H1 (cell line): ENCODE data around the gene MYO5B. TPM values are rescaled to one million over a fixed set of nuclear protein-coding genes. Genes with fewer than 3 reads are reported as not detected.

Source experiments
- ASH2L ChIP-seq: fragments of 200-600, 300-600 bp; sonication (generic); IDR thresholded peaks from one replicate; pipeline ENCODE4 v1.7.1; 2017; ENCODE audit warnings: low read length
- HDAC6 ChIP-seq: IDR thresholded peaks from one replicate; pipeline ENCODE4 v1.7.1; 2012; ENCODE audit warnings: low read depth, mild to moderate bottlenecking, inconsistent platforms, low read length, moderate library complexity
- KDM1A ChIP-seq: fragments of 200-600, 300-600 bp; sonication (generic); IDR thresholded peaks from 2 replicates; pipeline ENCODE4 v1.7.1; 2016; ENCODE audit warnings: mild to moderate bottlenecking, low read length, borderline replicate concordance
- MAFK ChIP-seq: IDR thresholded peaks from 2 replicates; pipeline ENCODE4 v1.6.1; 2012; ENCODE audit warnings: low read depth, mild to moderate bottlenecking, improper control_type of control experiment, low read length
- SIN3A ChIP-seq, 2 experiments: IDR thresholded peaks in 1 of 2; conservative IDR thresholded peaks in 1 of 2; 2 replicates each; pipeline ENCODE4 v1.6.1; 2011 to 2012; ENCODE audit warnings: low read length in 2 of 2, improper control_type of control experiment in 1 of 2, low read depth in 1 of 2, mild to moderate bottlenecking in 1 of 2
- polyA plus RNA-seq, 7 experiments: library from polyadenylated mRNA; depleted of rRNA in 3 of 7; stranded (reverse) in 5 of 7; unstranded in 2 of 7; fragments of >200 nt in 5 of 7; fragments of 200-250 nt in 2 of 7; gene quantifications; 1 replicate in 5 of 7; 2 replicates in 1 of 7; 4 replicates in 1 of 7; pipeline versions ENCODE4 v1.2.1 to v1.2.3, GENCODE V29; 2011 to 2013; ENCODE audit warnings: missing spikeins in 2 of 7, mixed read lengths in 2 of 7
- total RNA-seq: library from RNA; stranded (reverse); fragmentation: NEBNext Ultra II Directional; extraction: Animal tissue kit (Norgen Biotek cat#: 25700); gene quantifications from 2 replicates; pipeline ENCODE4 v1.2.1, GENCODE V29; 2021
- TF ChIP-seq, protein P1 (sequence below): fragments of 300-600 bp; sonication (generic); IDR thresholded peaks from 2 replicates; pipeline ENCODE4 v1.7.1; 2012; ENCODE audit warnings: low read length, moderate library complexity, mild to moderate bottlenecking, inconsistent platforms; ENCODE audit not compliant: insufficient replicate concordance
- TF ChIP-seq, protein P2 (sequence below): IDR thresholded peaks from 2 replicates; pipeline ENCODE4 v1.6.1; 2011; ENCODE audit warnings: low read depth, mild to moderate bottlenecking, low read length; ENCODE audit not compliant: insufficient read depth
- TF ChIP-seq, protein P3 (sequence below): IDR thresholded peaks from 2 replicates; pipeline ENCODE4 v1.6.1; 2011; ENCODE audit warnings: low read length, improper control_type of control experiment
- TF ChIP-seq, protein P4 (sequence below): IDR thresholded peaks from 2 replicates; pipeline ENCODE4 v1.6.1; 2012; ENCODE audit warnings: inconsistent platforms

The MYO5B gene
- total and polyA plus RNA-seq, 2 of the 8 experiments (the other 6 are each of a cell fraction or from before 2014, with no cell fraction given): 6.4 to 7.7 TPM

- TF ChIP-seq, protein P1, sequence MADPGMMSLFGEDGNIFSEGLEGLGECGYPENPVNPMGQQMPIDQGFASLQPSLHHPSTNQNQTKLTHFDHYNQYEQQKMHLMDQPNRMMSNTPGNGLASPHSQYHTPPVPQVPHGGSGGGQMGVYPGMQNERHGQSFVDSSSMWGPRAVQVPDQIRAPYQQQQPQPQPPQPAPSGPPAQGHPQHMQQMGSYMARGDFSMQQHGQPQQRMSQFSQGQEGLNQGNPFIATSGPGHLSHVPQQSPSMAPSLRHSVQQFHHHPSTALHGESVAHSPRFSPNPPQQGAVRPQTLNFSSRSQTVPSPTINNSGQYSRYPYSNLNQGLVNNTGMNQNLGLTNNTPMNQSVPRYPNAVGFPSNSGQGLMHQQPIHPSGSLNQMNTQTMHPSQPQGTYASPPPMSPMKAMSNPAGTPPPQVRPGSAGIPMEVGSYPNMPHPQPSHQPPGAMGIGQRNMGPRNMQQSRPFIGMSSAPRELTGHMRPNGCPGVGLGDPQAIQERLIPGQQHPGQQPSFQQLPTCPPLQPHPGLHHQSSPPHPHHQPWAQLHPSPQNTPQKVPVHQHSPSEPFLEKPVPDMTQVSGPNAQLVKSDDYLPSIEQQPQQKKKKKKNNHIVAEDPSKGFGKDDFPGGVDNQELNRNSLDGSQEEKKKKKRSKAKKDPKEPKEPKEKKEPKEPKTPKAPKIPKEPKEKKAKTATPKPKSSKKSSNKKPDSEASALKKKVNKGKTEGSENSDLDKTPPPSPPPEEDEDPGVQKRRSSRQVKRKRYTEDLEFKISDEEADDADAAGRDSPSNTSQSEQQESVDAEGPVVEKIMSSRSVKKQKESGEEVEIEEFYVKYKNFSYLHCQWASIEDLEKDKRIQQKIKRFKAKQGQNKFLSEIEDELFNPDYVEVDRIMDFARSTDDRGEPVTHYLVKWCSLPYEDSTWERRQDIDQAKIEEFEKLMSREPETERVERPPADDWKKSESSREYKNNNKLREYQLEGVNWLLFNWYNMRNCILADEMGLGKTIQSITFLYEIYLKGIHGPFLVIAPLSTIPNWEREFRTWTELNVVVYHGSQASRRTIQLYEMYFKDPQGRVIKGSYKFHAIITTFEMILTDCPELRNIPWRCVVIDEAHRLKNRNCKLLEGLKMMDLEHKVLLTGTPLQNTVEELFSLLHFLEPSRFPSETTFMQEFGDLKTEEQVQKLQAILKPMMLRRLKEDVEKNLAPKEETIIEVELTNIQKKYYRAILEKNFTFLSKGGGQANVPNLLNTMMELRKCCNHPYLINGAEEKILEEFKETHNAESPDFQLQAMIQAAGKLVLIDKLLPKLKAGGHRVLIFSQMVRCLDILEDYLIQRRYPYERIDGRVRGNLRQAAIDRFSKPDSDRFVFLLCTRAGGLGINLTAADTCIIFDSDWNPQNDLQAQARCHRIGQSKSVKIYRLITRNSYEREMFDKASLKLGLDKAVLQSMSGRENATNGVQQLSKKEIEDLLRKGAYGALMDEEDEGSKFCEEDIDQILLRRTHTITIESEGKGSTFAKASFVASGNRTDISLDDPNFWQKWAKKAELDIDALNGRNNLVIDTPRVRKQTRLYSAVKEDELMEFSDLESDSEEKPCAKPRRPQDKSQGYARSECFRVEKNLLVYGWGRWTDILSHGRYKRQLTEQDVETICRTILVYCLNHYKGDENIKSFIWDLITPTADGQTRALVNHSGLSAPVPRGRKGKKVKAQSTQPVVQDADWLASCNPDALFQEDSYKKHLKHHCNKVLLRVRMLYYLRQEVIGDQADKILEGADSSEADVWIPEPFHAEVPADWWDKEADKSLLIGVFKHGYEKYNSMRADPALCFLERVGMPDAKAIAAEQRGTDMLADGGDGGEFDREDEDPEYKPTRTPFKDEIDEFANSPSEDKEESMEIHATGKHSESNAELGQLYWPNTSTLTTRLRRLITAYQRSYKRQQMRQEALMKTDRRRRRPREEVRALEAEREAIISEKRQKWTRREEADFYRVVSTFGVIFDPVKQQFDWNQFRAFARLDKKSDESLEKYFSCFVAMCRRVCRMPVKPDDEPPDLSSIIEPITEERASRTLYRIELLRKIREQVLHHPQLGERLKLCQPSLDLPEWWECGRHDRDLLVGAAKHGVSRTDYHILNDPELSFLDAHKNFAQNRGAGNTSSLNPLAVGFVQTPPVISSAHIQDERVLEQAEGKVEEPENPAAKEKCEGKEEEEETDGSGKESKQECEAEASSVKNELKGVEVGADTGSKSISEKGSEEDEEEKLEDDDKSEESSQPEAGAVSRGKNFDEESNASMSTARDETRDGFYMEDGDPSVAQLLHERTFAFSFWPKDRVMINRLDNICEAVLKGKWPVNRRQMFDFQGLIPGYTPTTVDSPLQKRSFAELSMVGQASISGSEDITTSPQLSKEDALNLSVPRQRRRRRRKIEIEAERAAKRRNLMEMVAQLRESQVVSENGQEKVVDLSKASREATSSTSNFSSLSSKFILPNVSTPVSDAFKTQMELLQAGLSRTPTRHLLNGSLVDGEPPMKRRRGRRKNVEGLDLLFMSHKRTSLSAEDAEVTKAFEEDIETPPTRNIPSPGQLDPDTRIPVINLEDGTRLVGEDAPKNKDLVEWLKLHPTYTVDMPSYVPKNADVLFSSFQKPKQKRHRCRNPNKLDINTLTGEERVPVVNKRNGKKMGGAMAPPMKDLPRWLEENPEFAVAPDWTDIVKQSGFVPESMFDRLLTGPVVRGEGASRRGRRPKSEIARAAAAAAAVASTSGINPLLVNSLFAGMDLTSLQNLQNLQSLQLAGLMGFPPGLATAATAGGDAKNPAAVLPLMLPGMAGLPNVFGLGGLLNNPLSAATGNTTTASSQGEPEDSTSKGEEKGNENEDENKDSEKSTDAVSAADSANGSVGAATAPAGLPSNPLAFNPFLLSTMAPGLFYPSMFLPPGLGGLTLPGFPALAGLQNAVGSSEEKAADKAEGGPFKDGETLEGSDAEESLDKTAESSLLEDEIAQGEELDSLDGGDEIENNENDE: no peak
- TF ChIP-seq, protein P2, sequence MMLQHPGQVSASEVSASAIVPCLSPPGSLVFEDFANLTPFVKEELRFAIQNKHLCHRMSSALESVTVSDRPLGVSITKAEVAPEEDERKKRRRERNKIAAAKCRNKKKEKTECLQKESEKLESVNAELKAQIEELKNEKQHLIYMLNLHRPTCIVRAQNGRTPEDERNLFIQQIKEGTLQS: no peak
- TF ChIP-seq HDAC6 (no peak), MAFK (no peak), ASH2L (no peak), SIN3A (conservative IDR thresholded peaks at IDR 0.05 in 1 of 2, IDR thresholded peaks at IDR 0.05 in 1 of 2; ENCODE audit: low read depth in 1 of 2, low read length in 2 of 2) (no peak), KDM1A (no peak)
- TF ChIP-seq, protein P3, sequence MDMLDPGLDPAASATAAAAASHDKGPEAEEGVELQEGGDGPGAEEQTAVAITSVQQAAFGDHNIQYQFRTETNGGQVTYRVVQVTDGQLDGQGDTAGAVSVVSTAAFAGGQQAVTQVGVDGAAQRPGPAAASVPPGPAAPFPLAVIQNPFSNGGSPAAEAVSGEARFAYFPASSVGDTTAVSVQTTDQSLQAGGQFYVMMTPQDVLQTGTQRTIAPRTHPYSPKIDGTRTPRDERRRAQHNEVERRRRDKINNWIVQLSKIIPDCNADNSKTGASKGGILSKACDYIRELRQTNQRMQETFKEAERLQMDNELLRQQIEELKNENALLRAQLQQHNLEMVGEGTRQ: no peak
- TF ChIP-seq, protein P4, sequence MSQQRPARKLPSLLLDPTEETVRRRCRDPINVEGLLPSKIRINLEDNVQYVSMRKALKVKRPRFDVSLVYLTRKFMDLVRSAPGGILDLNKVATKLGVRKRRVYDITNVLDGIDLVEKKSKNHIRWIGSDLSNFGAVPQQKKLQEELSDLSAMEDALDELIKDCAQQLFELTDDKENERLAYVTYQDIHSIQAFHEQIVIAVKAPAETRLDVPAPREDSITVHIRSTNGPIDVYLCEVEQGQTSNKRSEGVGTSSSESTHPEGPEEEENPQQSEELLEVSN: no peak
Measured at GRCh38 chr18:49865401-49865800, 329.5 kb downstream of the MYO5B start (continued).
